ENCODE results near the gene ZFAND2A. TPM values are rescaled to one million over a fixed set of nuclear protein-coding genes. Genes with fewer than 3 reads are reported as not detected.

ZFAND2A gene
- polyA plus RNA-seq, 1 donor (not counting 4 experiments of a cell fraction or from before 2014, with no cell fraction given) = 25.5 TPM

DNA sequence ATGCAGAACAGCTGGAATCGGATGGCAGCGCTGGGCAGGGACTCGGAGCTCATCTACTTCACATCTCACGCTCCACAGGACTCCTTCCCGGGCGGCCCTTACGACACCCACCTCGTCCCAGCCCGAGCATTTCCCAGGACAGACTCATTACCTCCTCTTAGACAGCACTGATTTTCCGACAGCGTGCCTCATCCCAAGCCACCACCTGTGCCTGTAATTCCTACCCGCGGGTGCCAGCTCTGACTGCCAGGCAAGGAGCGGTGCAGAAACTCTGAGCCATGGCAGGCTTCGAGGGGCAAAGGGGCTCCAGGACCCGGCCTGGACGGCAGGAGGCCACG, 46.5 kb downstream of the ZFAND2A start:
- Histone ChIP-seq H3K36me3 (ENCODE audit: control insufficient read depth in 2 of 2, extremely low read depth in 1 of 2, insufficient read depth in 2 of 2, low read length in 2 of 2) (peaks cover 4 to 5% of the 10 kb centered on the region in 2 experiments), H3K9me1 (ENCODE audit: control insufficient read depth, extremely low read depth, insufficient read depth, low read length) (no peaks in the 10 kb centered on the region), H3K4me3 (ENCODE audit: control insufficient read depth in 2 of 3, extremely low read depth in 1 of 3, insufficient read depth in 2 of 3, low read depth in 1 of 3, low read length in 3 of 3) (no peak overlapping the region), H3K4me2 (ENCODE audit: control insufficient read depth, extremely low read depth, insufficient read depth, low read depth, low read length) (no peak overlapping the region), H3K9ac (ENCODE audit: control insufficient read depth, extremely low read depth, insufficient read depth, low read length) (no peak overlapping the region), H3K27ac (ENCODE audit: control insufficient read depth, insufficient read depth, low read length) (no peak overlapping the region), H3K79me2 (ENCODE audit: control insufficient read depth, insufficient read depth, low read length) (peaks cover 26% of the 10 kb centered on the region), H3K9me3 (ENCODE audit: control insufficient read depth, low read depth, low read length) (no peaks in the 10 kb centered on the region), H3K4me1 (ENCODE audit: control insufficient read depth, extremely low read depth, insufficient read depth, low read length) (no peaks in the 10 kb centered on the region), H3K27me3 (ENCODE audit: control insufficient read depth, extremely low read depth, insufficient read depth, low read length) (no peaks in the 10 kb centered on the region), H4K20me1 (ENCODE audit: control insufficient read depth, extremely low read depth, insufficient read depth, low read length) (no peaks in the 10 kb centered on the region), H2AFZ (ENCODE audit: control insufficient read depth, low read length) (no peak overlapping the region)
- TF ChIP-seq CTCF (optimal IDR thresholded peaks at IDR 0.05 in 1 of 3, IDR thresholded peaks at IDR 0.05 in 1 of 3, conservative IDR thresholded peaks at IDR 0.05 in 1 of 3; ENCODE audit: extremely low read depth in 1 of 3, insufficient read depth in 2 of 3, low read length in 3 of 3) (no peak), EZH2 (IDR thresholded peaks at IDR 0.05; ENCODE audit: low read length) (no peak)
- DNase-seq (ENCODE audit: low read depth, low spot score) = no peak
- FAIRE-seq = no peak
- dilution Hi-C loops (cut with MboI; ENCODE audit: extremely low pct_ligation_motif_present, low sequenced_read_pairs) = no loop called here

DNA sequence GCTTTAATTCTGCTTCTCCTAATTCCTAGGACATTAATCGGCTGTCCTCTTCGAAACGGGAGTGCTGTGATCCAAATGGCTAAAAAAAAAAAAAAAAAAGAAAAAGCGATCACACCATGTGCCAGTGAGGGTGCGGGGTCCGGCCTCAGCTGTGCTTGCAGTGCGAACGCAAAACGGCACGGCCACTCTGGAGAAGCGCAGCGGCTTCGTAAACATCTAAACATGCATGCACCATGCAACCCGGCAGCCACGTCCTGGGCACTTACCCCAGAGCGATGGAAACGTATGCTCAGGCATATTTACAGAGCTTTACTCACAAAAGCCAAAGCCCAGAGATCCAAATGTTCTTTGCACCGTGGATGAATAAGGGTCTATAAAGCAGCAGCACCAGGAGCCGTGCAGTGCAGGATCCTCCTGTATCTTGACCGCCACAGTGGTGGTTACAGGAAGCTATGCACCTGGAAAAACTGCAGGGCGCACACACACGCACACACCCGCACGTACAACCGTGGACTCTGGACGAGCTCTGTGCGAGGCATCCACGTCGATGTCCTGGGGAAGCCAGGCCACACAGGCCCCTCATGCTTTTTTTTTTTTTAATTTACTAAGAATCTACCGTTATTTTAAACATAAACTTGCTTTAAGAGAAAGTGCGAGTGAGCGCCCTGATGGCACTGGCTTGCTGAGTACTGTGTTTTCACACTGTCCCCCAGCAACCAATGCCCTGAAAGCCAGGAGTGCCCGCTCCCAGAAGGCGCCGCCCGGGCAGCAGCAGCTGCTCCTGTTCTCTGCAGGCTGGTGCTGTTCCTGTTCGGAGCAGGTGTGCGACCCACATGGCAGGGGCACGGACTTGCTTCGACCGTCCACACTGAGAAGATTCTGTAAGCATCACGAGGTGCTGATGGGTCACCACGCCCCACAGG, 47.1 kb downstream of the ZFAND2A start:
- no peak overlapping the region for H3K9ac ChIP-seq (ENCODE audit: control insufficient read depth, extremely low read depth, insufficient read depth, low read length)
- DNase-seq (ENCODE audit: low read depth, low spot score) (no peak), FAIRE-seq (no peak)
- H2AFZ ChIP-seq (ENCODE audit: control insufficient read depth, low read length) = no peak overlapping the region
- H3K9me1 ChIP-seq (ENCODE audit: control insufficient read depth, extremely low read depth, insufficient read depth, low read length) = no peaks in the 10 kb centered on the region
- no peaks in the 10 kb centered on the region for H3K4me1 ChIP-seq (ENCODE audit: control insufficient read depth, extremely low read depth, insufficient read depth, low read length)
- H3K9me3 ChIP-seq (ENCODE audit: control insufficient read depth, low read depth, low read length) = no peaks in the 10 kb centered on the region
- no peak overlapping the region for H3K4me2 ChIP-seq (ENCODE audit: control insufficient read depth, extremely low read depth, insufficient read depth, low read depth, low read length)
- TF ChIP-seq EZH2 (IDR thresholded peaks at IDR 0.05; ENCODE audit: low read length) = no peak
- no peak for TF ChIP-seq CTCF (optimal IDR thresholded peaks at IDR 0.05 in 1 of 3, IDR thresholded peaks at IDR 0.05 in 1 of 3, conservative IDR thresholded peaks at IDR 0.05 in 1 of 3; ENCODE audit: extremely low read depth in 1 of 3, insufficient read depth in 2 of 3, low read length in 3 of 3)
- dilution Hi-C loops (cut with MboI; ENCODE audit: extremely low pct_ligation_motif_present, low sequenced_read_pairs) = no loop called here
- no peak overlapping the region for H3K4me3 ChIP-seq (ENCODE audit: control insufficient read depth in 2 of 3, extremely low read depth in 1 of 3, insufficient read depth in 2 of 3, low read depth in 1 of 3, low read length in 3 of 3)
- H3K36me3 ChIP-seq (ENCODE audit: control insufficient read depth in 2 of 2, extremely low read depth in 1 of 2, insufficient read depth in 2 of 2, low read length in 2 of 2) = peaks cover 4 to 5% of the 10 kb centered on the region in 2 experiments
- no peaks in the 10 kb centered on the region for H3K27me3 ChIP-seq (ENCODE audit: control insufficient read depth, extremely low read depth, insufficient read depth, low read length)
- no peaks in the 10 kb centered on the region for H4K20me1 ChIP-seq (ENCODE audit: control insufficient read depth, extremely low read depth, insufficient read depth, low read length)
- peaks cover 26% of the 10 kb centered on the region for H3K79me2 ChIP-seq (ENCODE audit: control insufficient read depth, insufficient read depth, low read length)
- H3K27ac ChIP-seq (ENCODE audit: control insufficient read depth, insufficient read depth, low read length) = no peak overlapping the region

Measured in keratinocyte (primary cell).